CD4-positive, CD25-positive, alpha-beta regulatory T cell (primary cell): ENCODE results near the gene DAD1. TPM values are rescaled to one million over a fixed set of nuclear protein-coding genes. Genes with fewer than 3 reads are reported as not detected.

Experiments used
- ATAC-seq, 2 donors: fragments of 150-1000 bp; cut with Tn5 transposase; one replicate each; pipeline ENCODE4 v1.10.0; 2021; ENCODE audit warnings: low read depth in 2 of 2, moderate number of reproducible peaks in 2 of 2, moderate library complexity in 1 of 2
- DNase-seq, 3 donors: peaks; one replicate each; pipeline versions ENCODE4 v3.0.0 to v3.0.0-alpha.2; 2012 to 2022; ENCODE audit warnings: mixed read lengths in 1 of 3
- H3K27ac ChIP-seq: one replicate; pipeline ENCODE4 v1.7.0; 2013; ENCODE audit warnings: mild to moderate bottlenecking, low read length; ENCODE audit not compliant: insufficient read depth, poor library complexity, severe bottlenecking
- H3K27me3 ChIP-seq: one replicate; pipeline ENCODE4 v1.7.0; 2013; ENCODE audit warnings: low read length; ENCODE audit not compliant: control insufficient read depth, insufficient read depth
- H3K36me3 ChIP-seq: one replicate; pipeline ENCODE4 v1.7.0; 2013; ENCODE audit warnings: mild to moderate bottlenecking, low read length, moderate library complexity; ENCODE audit not compliant: control insufficient read depth, insufficient read depth
- H3K4me1 ChIP-seq: 2 replicates; pipeline ENCODE4 v1.7.0; 2013; ENCODE audit warnings: mild to moderate bottlenecking, low read length; ENCODE audit not compliant: insufficient read depth, control insufficient read depth, poor library complexity, severe bottlenecking
- H3K4me3 ChIP-seq: one replicate; pipeline ENCODE4 v1.7.0; 2013; ENCODE audit warnings: low read depth, mild to moderate bottlenecking, low read length, moderate library complexity
- H3K9me3 ChIP-seq, 2 experiments: 1 replicate in 1 of 2; 2 replicates in 1 of 2; pipeline ENCODE4 v1.7.0; 2013; ENCODE audit warnings: low read length in 2 of 2, mild to moderate bottlenecking in 1 of 2, moderate library complexity in 1 of 2; ENCODE audit not compliant: control insufficient read depth in 2 of 2
- H3K27ac Mint-ChIP-seq, 3 donors: one replicate each; pipeline ENCODE4 v1.8.0; 2020 to 2022; ENCODE audit warnings: mild to moderate bottlenecking in 3 of 3, mixed read lengths in 3 of 3, moderate library complexity in 2 of 3
- H3K27me3 Mint-ChIP-seq: one replicate; pipeline ENCODE4 v1.8.0; 2022; ENCODE audit warnings: mild to moderate bottlenecking, mixed read lengths
- H3K36me3 Mint-ChIP-seq: one replicate; pipeline ENCODE4 v1.8.0; 2020; ENCODE audit warnings: mixed read lengths
- H3K4me1 Mint-ChIP-seq, 4 donors: one replicate each; pipeline ENCODE4 v1.8.0; 2020 to 2022; ENCODE audit warnings: mixed read lengths in 4 of 4, mild to moderate bottlenecking in 1 of 4
- H3K4me3 Mint-ChIP-seq, 4 donors: one replicate each; pipeline ENCODE4 v1.8.0; 2020 to 2022; ENCODE audit warnings: mild to moderate bottlenecking in 4 of 4, mixed read lengths in 4 of 4, moderate library complexity in 3 of 4
- H3K9me3 Mint-ChIP-seq, 7 donors: one replicate each; pipeline ENCODE4 v1.8.0; 2020 to 2022; ENCODE audit warnings: mixed read lengths in 7 of 7, mild to moderate bottlenecking in 3 of 7, moderate library complexity in 2 of 7
- polyA plus RNA-seq, 4 donors: library from polyadenylated mRNA; unstranded; fragments of 300-500 nt; fragmentation: Illumina TruSeq; gene quantifications; one replicate each; pipeline ENCODE4 v1.2.3, GENCODE V29; 2021
- total RNA-seq: library from RNA; stranded (reverse); gene quantifications from one replicate; pipeline ENCODE4 v1.2.3, GENCODE V29; 2022

The DAD1 gene
- total and polyA plus RNA-seq, 5 donors from 2014 or later = 81.8 to 720 (median 683) TPM

- peak overlapping the region; percentile 62 for H3K4me3 ChIP-seq
- Mint-ChIP-seq H3K4me3 (peak overlapping the region; percentile 65 to 93 (median 80)), H3K9me3 (peaks cover 0 to 2% (median 0%) of the 10 kb centered on the region in 7 donors), H3K4me1 (peaks cover 32 to 96% (median 71%) of the 10 kb centered on the region in 4 donors), H3K36me3 (peaks cover 8% of the 10 kb centered on the region), H3K27me3 (peaks cover 7% of the 10 kb centered on the region), H3K27ac (peak overlapping the region; percentile 96 to 100 (median 100))
- H3K27ac ChIP-seq = peak overlapping the region; percentile 99
- no peaks in the 10 kb centered on the region for H3K9me3 ChIP-seq
- H3K4me1 ChIP-seq = peaks cover 95% of the 10 kb centered on the region
- peak in 2 of 3 donors; percentile 27 to 50 for DNase-seq
- ATAC-seq = no peak
- no peaks in the 10 kb centered on the region for H3K36me3 ChIP-seq
- no peaks in the 10 kb centered on the region for H3K27me3 ChIP-seq
Measured at GRCh38 chr14:22560662-22561365, 28.2 kb downstream of the DAD1 start.

- Histone ChIP-seq H3K4me1 (peaks cover 95% of the 10 kb centered on the region), H3K9me3 (no peaks in the 10 kb centered on the region), H3K27me3 (no peaks in the 10 kb centered on the region), H3K36me3 (no peaks in the 10 kb centered on the region), H3K4me3 (peak overlapping the region; percentile 72), H3K27ac (peak overlapping the region; percentile 99)
- H3K27ac Mint-ChIP-seq = peak overlapping the region; percentile 98 to 100 (median 100)
- H3K4me1 Mint-ChIP-seq = peaks cover 21 to 94% (median 66%) of the 10 kb centered on the region in 4 donors
- DNase-seq (no peak), ATAC-seq (no peak)
- H3K4me3 Mint-ChIP-seq = peak overlapping the region; percentile 77 to 92 (median 90)
- peaks cover 1% of the 10 kb centered on the region for H3K36me3 Mint-ChIP-seq
- peaks cover 0 to 2% (median 0%) of the 10 kb centered on the region in 7 donors for H3K9me3 Mint-ChIP-seq
- H3K27me3 Mint-ChIP-seq = peaks cover 10% of the 10 kb centered on the region
Measured at GRCh38 chr14:22559041-22559440, 30.0 kb downstream of the DAD1 start.

GRCh38 chr14:22558221-22558913, 30.7 kb downstream of the DAD1 start:
- Histone ChIP-seq H3K4me1 (peaks cover 95% of the 10 kb centered on the region), H3K27me3 (no peaks in the 10 kb centered on the region), H3K36me3 (no peaks in the 10 kb centered on the region), H3K9me3 (no peaks in the 10 kb centered on the region), H3K27ac (peak overlapping the region; percentile 99), H3K4me3 (peak overlapping the region; percentile 72)
- Mint-ChIP-seq H3K9me3 (peaks cover 0 to 2% (median 0%) of the 10 kb centered on the region in 7 donors), H3K36me3 (peaks cover 5% of the 10 kb centered on the region), H3K27me3 (peaks cover 10% of the 10 kb centered on the region), H3K4me3 (peak overlapping the region; percentile 88 to 95 (median 92)), H3K4me1 (peaks cover 27 to 93% (median 68%) of the 10 kb centered on the region in 4 donors), H3K27ac (peak overlapping the region; percentile 98 to 100 (median 100))
- no peak for ATAC-seq
- peak; percentile 42 to 85 (median 65) for DNase-seq

GRCh38 chr14:22557846-22558220, 31.2 kb downstream of the DAD1 start:
- DNase-seq = peak in 1 of 3 donors; percentile 25
- Histone ChIP-seq H3K4me3 (peak overlapping the region; percentile 72), H3K27ac (peak overlapping the region; percentile 99), H3K4me1 (peaks cover 95% of the 10 kb centered on the region), H3K27me3 (no peaks in the 10 kb centered on the region), H3K9me3 (no peaks in the 10 kb centered on the region), H3K36me3 (peaks cover 3% of the 10 kb centered on the region)
- Mint-ChIP-seq H3K27me3 (peaks cover 10% of the 10 kb centered on the region), H3K4me1 (peaks cover 27 to 93% (median 71%) of the 10 kb centered on the region in 4 donors), H3K4me3 (peak overlapping the region; percentile 88 to 95 (median 92)), H3K27ac (peak overlapping the region; percentile 98 to 100 (median 100)), H3K36me3 (peaks cover 7% of the 10 kb centered on the region), H3K9me3 (peaks cover 0 to 2% (median 0%) of the 10 kb centered on the region in 7 donors)
- ATAC-seq = no peak

GRCh38 chr14:22556990-22557623, 31.9 kb downstream of the DAD1 start:
- Histone ChIP-seq H3K36me3 (peaks cover 10% of the 10 kb centered on the region), H3K4me1 (peaks cover 95% of the 10 kb centered on the region), H3K4me3 (peak overlapping the region; percentile 72), H3K27me3 (no peaks in the 10 kb centered on the region), H3K27ac (peak overlapping the region; percentile 99), H3K9me3 (no peaks in the 10 kb centered on the region)
- Mint-ChIP-seq H3K27me3 (peaks cover 10% of the 10 kb centered on the region), H3K36me3 (peaks cover 14% of the 10 kb centered on the region), H3K27ac (peak overlapping the region; percentile 98 to 100 (median 100)), H3K9me3 (peaks cover 0 to 2% (median 0%) of the 10 kb centered on the region in 7 donors), H3K4me1 (peaks cover 27 to 93% (median 75%) of the 10 kb centered on the region in 4 donors), H3K4me3 (peak overlapping the region; percentile 88 to 95 (median 92))
- DNase-seq (peak; percentile 78 to 93 (median 92)), ATAC-seq (peak; percentile 29)

GRCh38 chr14:22556021-22556989, 32.7 kb downstream of the DAD1 start:
- peak overlapping the region; percentile 88 to 95 (median 92) for H3K4me3 Mint-ChIP-seq
- peaks cover 10% of the 10 kb centered on the region for H3K27me3 Mint-ChIP-seq
- H3K4me1 ChIP-seq = peaks cover 95% of the 10 kb centered on the region
- H3K27ac ChIP-seq = peak overlapping the region; percentile 99
- peaks cover 22% of the 10 kb centered on the region for H3K36me3 Mint-ChIP-seq
- H3K27me3 ChIP-seq = no peaks in the 10 kb centered on the region
- peaks cover 35 to 93% (median 75%) of the 10 kb centered on the region in 4 donors for H3K4me1 Mint-ChIP-seq
- peak overlapping the region; percentile 98 to 100 (median 100) for H3K27ac Mint-ChIP-seq
- DNase-seq = peak; percentile 98 to 100 (median 100)
- peak; percentile 70 to 76 for ATAC-seq
- H3K9me3 ChIP-seq = no peaks in the 10 kb centered on the region
- peak overlapping the region; percentile 72 for H3K4me3 ChIP-seq
- peaks cover 18% of the 10 kb centered on the region for H3K36me3 ChIP-seq
- peaks cover 0 to 2% (median 0%) of the 10 kb centered on the region in 7 donors for H3K9me3 Mint-ChIP-seq
